ENCODE results near the gene IFITM10.
A peak's percentile ranks its signal among the peaks of the same experiment; 100 is the strongest.

The IFITM10 gene

GRCh38 chr11:1750481-1750839, at the start of gene IFITM10:
Gene IFITM10 (minus strand): TSS chr11:1750595. CDS start chr11:1750442, 153 bp downstream.
- no peak for DNase-seq

- DNase-seq = no peak
These were observed 47.2 kb upstream of the IFITM10 start for GRCh38 chr11:1797391-1798125.

- DNase-seq = no peak
These were observed 46.1 kb upstream of the IFITM10 start for GRCh38 chr11:1796413-1797011.

- no peak for DNase-seq
These were observed 42.7 kb upstream of the IFITM10 start for GRCh38 chr11:1793081-1793480.

- no peak for DNase-seq
These were observed 42.1 kb upstream of the IFITM10 start for GRCh38 chr11:1792461-1792860.

- no peak for DNase-seq
These were observed 41.5 kb upstream of the IFITM10 start for GRCh38 chr11:1791912-1792311.

- no peak for DNase-seq
These were observed 36.1 kb upstream of the IFITM10 start for GRCh38 chr11:1786466-1786865.

GRCh38 chr11:1785749-1786413, 35.5 kb upstream of the IFITM10 start:
- no peak for DNase-seq

- no peak for DNase-seq
These were observed 34.6 kb upstream of the IFITM10 start for GRCh38 chr11:1784761-1785650.

GRCh38 chr11:1783725-1784529, 33.5 kb upstream of the IFITM10 start:
- peak; percentile 27 for DNase-seq

- DNase-seq = no peak
These were observed 32.7 kb upstream of the IFITM10 start for GRCh38 chr11:1782831-1783724.

GRCh38 chr11:1782031-1782590, 31.7 kb upstream of the IFITM10 start:
- DNase-seq = no peak

- no peak for DNase-seq
These were observed 31.2 kb upstream of the IFITM10 start for GRCh38 chr11:1781593-1781975.

- DNase-seq = no peak
These were observed 30.6 kb upstream of the IFITM10 start for GRCh38 chr11:1780700-1781592.

GRCh38 chr11:1779806-1780699, 29.7 kb upstream of the IFITM10 start:
- no peak for DNase-seq

- DNase-seq = no peak
These were observed 28.8 kb upstream of the IFITM10 start for GRCh38 chr11:1779034-1779805.

- DNase-seq = no peak
These were observed 27.9 kb upstream of the IFITM10 start for GRCh38 chr11:1778141-1778911.
